Measurements from ENCODE around the gene PPIG.
A peak's percentile ranks its signal among the peaks of the same experiment; 100 is the strongest.
"Not testable (repeated sequence)": the region's sequence is repeated elsewhere in the genome, so short reads cannot be mapped to it uniquely, and the experiment has no call there.

The PPIG gene

DNA sequence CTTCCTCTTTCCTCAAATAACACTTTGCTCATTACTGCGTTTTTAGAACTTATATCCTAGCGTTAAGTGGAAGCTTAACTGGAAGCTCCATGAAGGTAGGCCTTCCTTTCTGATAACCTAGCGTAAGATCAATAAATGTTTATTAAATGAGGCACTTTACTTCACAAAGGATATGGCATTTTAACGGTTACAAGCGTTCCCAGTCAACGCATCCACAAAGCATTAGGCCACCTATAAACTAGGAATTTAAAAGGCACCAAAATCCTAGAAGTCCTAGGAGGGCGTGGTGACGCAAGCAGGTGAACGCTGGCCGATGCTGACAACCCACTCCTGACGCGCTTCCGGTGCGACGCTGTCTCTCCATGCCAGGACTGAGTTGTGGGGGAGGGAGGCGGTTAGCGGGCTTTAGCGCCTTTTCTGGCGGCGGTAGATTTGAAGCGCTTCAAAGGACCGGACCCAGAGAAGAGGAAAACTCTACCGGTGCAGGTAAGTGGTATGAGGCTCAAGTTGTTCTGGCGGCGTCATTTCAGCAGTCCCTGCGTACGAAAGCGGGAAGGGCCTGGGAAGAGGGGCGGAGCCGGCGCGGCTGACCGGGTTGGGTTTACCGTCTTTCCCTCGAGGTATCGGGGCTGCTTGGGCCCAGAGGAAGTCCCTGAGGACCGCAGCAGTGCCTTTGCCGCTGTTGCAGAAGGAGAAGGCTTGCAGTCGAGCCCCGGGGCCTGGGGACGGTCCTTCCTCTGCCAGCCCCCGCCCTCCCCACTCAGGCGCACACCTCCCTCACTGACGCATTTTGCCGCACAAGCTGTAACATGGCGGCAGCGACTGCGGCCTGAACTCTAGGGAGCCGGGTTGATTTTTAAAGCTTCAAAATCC, at the start of gene PPIG:
Gene PPIG (plus strand): TSS at position 347 of the 873 bp plus-strand sequence. CDS start 19,691 bp downstream, outside the sequence.
- FAIRE-seq = no peak
- TF ChIP-seq, protein P1, sequence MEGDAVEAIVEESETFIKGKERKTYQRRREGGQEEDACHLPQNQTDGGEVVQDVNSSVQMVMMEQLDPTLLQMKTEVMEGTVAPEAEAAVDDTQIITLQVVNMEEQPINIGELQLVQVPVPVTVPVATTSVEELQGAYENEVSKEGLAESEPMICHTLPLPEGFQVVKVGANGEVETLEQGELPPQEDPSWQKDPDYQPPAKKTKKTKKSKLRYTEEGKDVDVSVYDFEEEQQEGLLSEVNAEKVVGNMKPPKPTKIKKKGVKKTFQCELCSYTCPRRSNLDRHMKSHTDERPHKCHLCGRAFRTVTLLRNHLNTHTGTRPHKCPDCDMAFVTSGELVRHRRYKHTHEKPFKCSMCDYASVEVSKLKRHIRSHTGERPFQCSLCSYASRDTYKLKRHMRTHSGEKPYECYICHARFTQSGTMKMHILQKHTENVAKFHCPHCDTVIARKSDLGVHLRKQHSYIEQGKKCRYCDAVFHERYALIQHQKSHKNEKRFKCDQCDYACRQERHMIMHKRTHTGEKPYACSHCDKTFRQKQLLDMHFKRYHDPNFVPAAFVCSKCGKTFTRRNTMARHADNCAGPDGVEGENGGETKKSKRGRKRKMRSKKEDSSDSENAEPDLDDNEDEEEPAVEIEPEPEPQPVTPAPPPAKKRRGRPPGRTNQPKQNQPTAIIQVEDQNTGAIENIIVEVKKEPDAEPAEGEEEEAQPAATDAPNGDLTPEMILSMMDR (IDR thresholded peaks at IDR 0.05; ENCODE audit: insufficient read depth, missing control alignments) = no peak
- DNase-seq (ENCODE audit: insufficient read length, low spot score) = peak; percentile 57

DNA sequence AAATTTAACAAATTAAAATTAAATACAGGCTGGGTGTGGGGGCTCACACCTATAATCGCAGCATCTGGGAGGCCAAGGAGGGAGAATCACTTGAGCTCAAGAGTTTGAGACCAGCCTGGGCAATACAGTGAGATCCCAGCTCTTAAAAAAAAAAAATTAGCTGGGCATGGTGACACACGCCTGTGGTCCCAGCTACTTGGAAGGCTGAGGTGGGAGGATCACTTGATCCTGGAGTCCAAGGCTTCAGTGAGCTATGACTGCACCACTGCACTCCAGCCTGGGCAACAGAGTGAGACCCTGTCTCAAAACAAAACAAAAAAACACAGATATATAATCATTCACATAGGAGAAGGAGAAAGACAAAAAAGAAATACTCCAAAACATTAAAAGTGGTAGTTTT, 44.7 kb upstream of the PPIG start:
- not testable (repeated sequence) for FAIRE-seq

DNA sequence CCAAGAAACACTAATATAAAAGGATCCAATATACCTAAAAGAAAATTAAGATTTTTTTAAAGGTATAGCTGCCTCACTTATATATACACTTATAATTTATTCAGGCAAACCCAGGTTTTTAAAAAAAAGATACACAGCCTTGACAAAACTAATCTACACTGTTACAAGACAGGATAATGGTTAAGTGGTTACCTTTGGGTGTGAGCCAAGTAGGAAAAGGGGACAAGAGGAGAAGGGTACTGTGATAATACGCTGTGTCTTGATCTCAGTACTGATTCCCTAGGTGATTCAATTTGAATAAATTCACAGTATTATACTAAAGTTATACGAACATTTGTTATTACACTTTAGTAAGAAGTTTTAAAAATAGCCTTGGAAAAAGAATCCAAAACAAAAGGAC, 44.0 kb upstream of the PPIG start:
- TF ChIP-seq, protein P1 (IDR thresholded peaks at IDR 0.05; ENCODE audit: insufficient read depth, missing control alignments) = no peak
- DNase-seq (ENCODE audit: insufficient read length, low spot score) = no peak
- FAIRE-seq = no peak

More for the DNA sequence above, 44.7 kb upstream of the PPIG start:
- DNase-seq (ENCODE audit: insufficient read length, low spot score) = not testable (repeated sequence)

DNA sequence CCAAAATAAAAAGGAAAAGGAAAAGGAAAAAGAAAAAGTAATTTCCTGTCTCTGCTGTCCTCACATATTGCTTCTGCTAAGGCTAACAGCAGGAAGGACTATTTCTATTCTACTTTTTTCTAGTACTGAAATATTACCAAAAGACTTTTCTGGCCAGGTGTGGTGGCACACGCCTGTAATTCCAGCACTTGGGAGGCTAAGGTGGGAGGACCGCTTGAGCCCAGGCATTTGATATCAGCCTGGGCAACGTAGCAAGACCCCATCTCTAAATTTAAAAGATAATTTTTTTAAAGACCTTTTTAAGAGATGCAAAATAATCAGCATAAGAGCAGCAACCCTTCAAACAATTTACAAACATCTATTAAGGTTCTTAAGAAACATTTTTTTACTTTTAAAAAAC, 41.7 kb upstream of the PPIG start:
- FAIRE-seq = no peak
- TF ChIP-seq, protein P1 (IDR thresholded peaks at IDR 0.05; ENCODE audit: insufficient read depth, missing control alignments) = no peak
- DNase-seq (ENCODE audit: insufficient read length, low spot score) = no peak

DNA sequence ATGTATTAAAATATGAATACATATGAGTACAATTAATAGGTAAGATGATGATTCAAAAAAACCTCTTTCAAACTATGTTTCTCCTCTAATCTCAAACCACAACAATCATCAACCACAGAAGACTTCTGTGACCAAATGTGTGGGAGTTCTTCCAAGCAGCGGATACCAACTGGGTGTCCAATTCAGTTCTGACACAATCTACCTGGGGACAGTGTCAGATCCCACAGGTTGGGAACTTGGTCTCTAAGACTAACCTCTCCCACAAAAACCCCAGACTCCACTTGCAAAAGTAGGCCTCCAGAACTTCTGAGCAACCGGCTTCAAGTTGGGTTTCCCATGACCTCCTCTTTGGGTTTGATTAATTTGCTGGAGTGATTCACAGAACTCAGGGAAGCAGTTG, 37.4 kb upstream of the PPIG start:
- no peak for FAIRE-seq

DNA sequence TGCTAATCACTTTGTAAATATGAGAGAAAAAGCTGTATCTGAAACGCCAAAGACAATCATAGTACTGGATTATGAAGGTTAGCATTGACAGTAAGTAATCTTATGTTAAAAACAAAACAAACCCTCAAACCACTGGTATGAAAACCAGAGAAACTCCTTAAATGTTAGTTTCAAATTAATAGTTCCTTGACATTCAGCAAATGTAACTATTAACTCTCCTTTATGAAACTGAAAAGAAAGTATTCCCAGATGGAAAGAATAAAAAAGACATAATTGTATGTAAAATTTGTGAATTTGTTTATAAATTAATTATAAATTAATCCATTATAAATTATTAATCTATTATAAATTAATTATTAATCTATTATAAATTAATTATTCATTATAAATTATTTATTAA, 22.8 kb upstream of the PPIG start:
- FAIRE-seq (no peak), DNase-seq (ENCODE audit: insufficient read length, low spot score) (no peak)
- TF ChIP-seq, protein P1 (IDR thresholded peaks at IDR 0.05; ENCODE audit: insufficient read depth, missing control alignments) = no peak

More for the DNA sequence above, 37.4 kb upstream of the PPIG start:
- TF ChIP-seq, protein P1 (IDR thresholded peaks at IDR 0.05; ENCODE audit: insufficient read depth, missing control alignments) = no peak
- no peak for DNase-seq (ENCODE audit: insufficient read length, low spot score)

DNA sequence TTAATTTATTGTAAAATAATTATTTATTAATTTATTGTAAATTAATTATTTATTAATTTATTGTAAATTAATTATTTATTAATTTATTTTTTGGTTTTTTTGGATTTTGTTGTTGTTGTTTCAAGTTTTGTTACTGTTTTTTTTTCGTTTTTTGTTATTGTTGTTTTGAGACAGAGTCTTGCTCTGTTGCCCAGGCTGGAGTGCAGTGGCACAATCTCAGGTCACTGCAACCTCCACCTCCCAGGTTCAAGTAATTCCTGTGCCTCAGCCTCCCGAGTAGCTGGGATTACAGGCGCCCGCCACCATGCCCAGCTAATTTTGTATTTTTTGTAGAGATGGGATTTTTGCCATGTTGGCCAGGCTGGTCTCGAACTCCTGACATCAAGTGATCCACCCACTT, 22.1 kb upstream of the PPIG start:
- FAIRE-seq; DNase-seq (ENCODE audit: insufficient read length, low spot score): not testable (repeated sequence)

DNA sequence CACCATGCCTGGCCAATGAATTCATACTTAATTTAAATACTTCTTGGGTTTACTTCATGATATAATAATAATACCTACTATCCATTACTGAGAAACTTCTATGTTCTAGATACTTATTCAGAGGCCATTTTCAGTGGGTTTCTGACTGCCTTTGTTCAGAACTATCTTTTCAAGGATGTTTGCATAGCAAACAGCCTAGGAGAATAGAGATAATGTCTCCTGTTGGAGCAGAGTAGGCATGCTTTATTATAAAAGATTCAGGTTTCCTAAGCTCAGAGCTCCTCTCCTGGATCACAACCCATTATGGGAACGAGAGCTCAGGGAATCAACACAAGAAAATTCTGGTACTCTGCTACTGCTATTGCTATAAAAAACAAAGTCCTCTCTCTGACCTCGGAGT, 21.6 kb upstream of the PPIG start:
- TF ChIP-seq, protein P1 (IDR thresholded peaks at IDR 0.05; ENCODE audit: insufficient read depth, missing control alignments) = no peak
- DNase-seq (ENCODE audit: insufficient read length, low spot score) (no peak), FAIRE-seq (no peak)

Data from D721Med (cell line).